DOHH2 (cell line): ENCODE measurements around the gene BLOC1S5.

Experiments
- EZH2phosphoT487 ChIP-seq: fragments of 200-600 bp; sonication (generic); IDR thresholded peaks from 2 replicates; pipeline ENCODE4 v1.6.1; 2017; ENCODE audit warnings: borderline replicate concordance, mild to moderate bottlenecking, antibody characterized with exemption, low read length, moderate library complexity, mixed read lengths
- TF ChIP-seq, protein P1 (sequence below): fragments of 200-600 bp; sonication (generic); IDR thresholded peaks from one replicate; pipeline ENCODE4 v1.5.1; 2014; ENCODE audit warnings: antibody characterized with exemption, mild to moderate bottlenecking, low read depth, low read length; ENCODE audit not compliant: poor library complexity, severe bottlenecking

DNA sequence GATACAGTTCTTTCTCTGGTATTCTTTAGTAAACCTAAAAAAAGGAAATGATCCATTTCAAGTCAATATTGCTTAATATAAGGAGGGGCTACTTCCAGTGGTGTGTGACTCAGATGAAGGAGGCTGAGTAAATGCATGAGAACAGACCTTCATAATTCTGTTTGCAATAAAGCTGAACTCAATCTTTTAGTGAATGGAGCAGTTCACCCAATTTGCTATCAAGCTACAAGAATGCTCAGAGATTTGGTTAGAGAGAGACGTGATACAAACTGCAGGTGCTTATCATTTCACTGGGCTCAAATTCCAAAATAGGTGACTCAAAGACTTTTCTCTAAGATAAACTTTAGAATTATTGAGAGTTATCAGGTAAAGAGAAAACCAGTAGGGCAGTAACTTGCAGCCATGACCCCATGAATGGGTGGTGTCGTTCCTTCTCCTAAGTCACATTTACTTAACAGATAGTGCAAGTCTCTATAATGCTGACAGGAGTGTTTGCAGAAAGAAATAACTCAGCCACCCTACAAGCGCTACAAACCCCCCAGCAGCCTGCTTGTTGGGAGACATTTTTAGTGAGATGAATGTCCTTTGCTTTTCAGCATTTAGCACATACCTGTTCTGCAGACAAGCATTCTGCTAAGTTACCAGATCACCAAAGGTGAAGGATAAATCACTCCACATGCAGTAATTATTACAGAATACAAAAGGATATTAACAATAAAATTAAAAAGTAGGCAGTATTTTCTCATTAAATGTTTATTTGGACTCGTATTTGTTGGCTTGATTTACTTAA lies 16.4 kb upstream of the BLOC1S5 start:
- TF ChIP-seq, protein P1, sequence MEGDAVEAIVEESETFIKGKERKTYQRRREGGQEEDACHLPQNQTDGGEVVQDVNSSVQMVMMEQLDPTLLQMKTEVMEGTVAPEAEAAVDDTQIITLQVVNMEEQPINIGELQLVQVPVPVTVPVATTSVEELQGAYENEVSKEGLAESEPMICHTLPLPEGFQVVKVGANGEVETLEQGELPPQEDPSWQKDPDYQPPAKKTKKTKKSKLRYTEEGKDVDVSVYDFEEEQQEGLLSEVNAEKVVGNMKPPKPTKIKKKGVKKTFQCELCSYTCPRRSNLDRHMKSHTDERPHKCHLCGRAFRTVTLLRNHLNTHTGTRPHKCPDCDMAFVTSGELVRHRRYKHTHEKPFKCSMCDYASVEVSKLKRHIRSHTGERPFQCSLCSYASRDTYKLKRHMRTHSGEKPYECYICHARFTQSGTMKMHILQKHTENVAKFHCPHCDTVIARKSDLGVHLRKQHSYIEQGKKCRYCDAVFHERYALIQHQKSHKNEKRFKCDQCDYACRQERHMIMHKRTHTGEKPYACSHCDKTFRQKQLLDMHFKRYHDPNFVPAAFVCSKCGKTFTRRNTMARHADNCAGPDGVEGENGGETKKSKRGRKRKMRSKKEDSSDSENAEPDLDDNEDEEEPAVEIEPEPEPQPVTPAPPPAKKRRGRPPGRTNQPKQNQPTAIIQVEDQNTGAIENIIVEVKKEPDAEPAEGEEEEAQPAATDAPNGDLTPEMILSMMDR = no peak
- no peak for TF ChIP-seq EZH2phosphoT487
